K562 (cell line): Measurements from ENCODE around the gene LY6G6F. TPM values are rescaled to one million over a fixed set of nuclear protein-coding genes. Genes with fewer than 3 reads are reported as not detected.

Source experiments
- ARID2 ChIP-seq: fragments of 450-650 bp; IDR thresholded peaks from 2 replicates; pipeline ENCODE4 v1.6.1; 2017; ENCODE audit warnings: antibody characterized with exemption, mild to moderate bottlenecking
- BACH1 ChIP-seq: fragments of 200-800 bp; sonication (Bioruptor generic); IDR thresholded peaks from 2 replicates; pipeline ENCODE4 v1.6.1; 2016; ENCODE audit warnings: missing genetic modification characterization, missing compliant biosample characterization
- CCAR2 ChIP-seq: fragments of 200-400 bp; formaldehyde crosslinking; IDR thresholded peaks from 2 replicates; pipeline ENCODE4 v1.6.1; 2017; ENCODE audit warnings: mild to moderate bottlenecking, low read depth, low read length
- DMBX1 ChIP-seq: fragments of 250-450 bp; sonication (Bioruptor Pico); IDR thresholded peaks from 2 replicates; pipeline ENCODE4 v1.8.0; 2022; ENCODE audit warnings: inconsistent platforms, mild to moderate bottlenecking, moderate library complexity, borderline replicate concordance
- GATAD2A ChIP-seq: fragments of 450-650 bp; IDR thresholded peaks from 2 replicates; pipeline ENCODE4 v1.6.1; 2017
- HMGN3 ChIP-seq: IDR thresholded peaks from 2 replicates; pipeline ENCODE4 v1.6.1; 2011; ENCODE audit warnings: borderline replicate concordance, low read depth, mild to moderate bottlenecking, mixed read lengths, low read length; ENCODE audit not compliant: insufficient read length; ENCODE audit errors: extremely low read depth
- KDM5B ChIP-seq: fragments of 200-600 bp; sonication (generic); IDR thresholded peaks from 2 replicates; pipeline ENCODE4 v1.6.1; 2012; ENCODE audit warnings: low read depth, mild to moderate bottlenecking, moderate library complexity, low read length, control low read depth, inconsistent platforms; ENCODE audit not compliant: insufficient replicate concordance
- MAZ ChIP-seq, 2 experiments: fragments of 450-650 bp in 1 of 2; sonication (generic) in 1 of 2; formaldehyde crosslinking; IDR thresholded peaks in 1 of 2; conservative IDR thresholded peaks in 1 of 2; 2 replicates each; pipeline versions ENCODE4 v1.4.0 to v1.5.0; 2020; ENCODE audit warnings: mild to moderate bottlenecking in 1 of 2, missing genetic modification reagents in 1 of 2
- NFXL1 ChIP-seq: fragments of 450-650 bp; formaldehyde crosslinking; IDR thresholded peaks from 2 replicates; pipeline ENCODE4 v1.4.0; 2021; ENCODE audit warnings: mild to moderate bottlenecking
- NR3C1 ChIP-seq: sonication (generic); formaldehyde crosslinking; IDR thresholded peaks from 2 replicates; pipeline ENCODE4 v1.8.1; 2022; ENCODE audit warnings: missing genetic modification reagents
- NR4A1 ChIP-seq, 2 experiments: fragments of 250-450 bp in 1 of 2; fragments of 450-650 bp in 1 of 2; sonication (Bioruptor Pico) in 1 of 2; IDR thresholded peaks; 2 replicates each; pipeline versions ENCODE4 v1.4.0 to v1.6.1; 2016 to 2020; ENCODE audit warnings: mild to moderate bottlenecking in 2 of 2, missing compliant biosample characterization in 1 of 2, missing genetic modification characterization in 1 of 2, moderate library complexity in 1 of 2
- RBFOX2 ChIP-seq: fragments of 200-400 bp; formaldehyde crosslinking; IDR thresholded peaks from 2 replicates; pipeline ENCODE4 v1.6.1; 2017; ENCODE audit warnings: low read depth, mild to moderate bottlenecking, low read length, moderate library complexity
- SNRNP70 ChIP-seq: fragments of 200-400 bp; formaldehyde crosslinking; optimal IDR thresholded peaks from 2 replicates; pipeline ENCODE3; 2017; ENCODE audit warnings: low read depth, low read length
- SRSF1 ChIP-seq: fragments of 200-400 bp; formaldehyde crosslinking; IDR thresholded peaks from 2 replicates; pipeline ENCODE4 v1.6.1; 2017; ENCODE audit warnings: mild to moderate bottlenecking, low read depth, low read length, moderate library complexity
- TAF7 ChIP-seq: fragments of 450-650 bp; IDR thresholded peaks from 2 replicates; pipeline ENCODE4 v1.6.1; 2016; ENCODE audit warnings: missing genetic modification characterization, missing compliant biosample characterization
- TFE3 ChIP-seq: fragments of 450-650 bp; formaldehyde crosslinking; IDR thresholded peaks from 2 replicates; pipeline ENCODE4 v1.4.0; 2020; ENCODE audit warnings: mild to moderate bottlenecking, mixed read lengths
- YBX1 ChIP-seq: fragments of 450-650 bp; IDR thresholded peaks from 2 replicates; pipeline ENCODE4 v1.7.1; 2016; ENCODE audit warnings: mild to moderate bottlenecking
- ZBTB43 ChIP-seq: sonication (generic); formaldehyde crosslinking; IDR thresholded peaks from 2 replicates; pipeline ENCODE4 v1.8.0; 2023; ENCODE audit warnings: mild to moderate bottlenecking, missing genetic modification reagents
- ZBTB9 ChIP-seq: fragments of 450-650 bp; formaldehyde crosslinking; IDR thresholded peaks from 2 replicates; pipeline ENCODE4 v1.4.0; 2020; ENCODE audit warnings: mild to moderate bottlenecking, moderate library complexity
- ZNF184 ChIP-seq: sonication (generic); formaldehyde crosslinking; IDR thresholded peaks from 2 replicates; pipeline ENCODE4 v1.5.0; 2020; ENCODE audit warnings: missing genetic modification reagents
- ZNF444 ChIP-seq: fragments of 250-450 bp; sonication (Bioruptor Pico); IDR thresholded peaks from 2 replicates; pipeline ENCODE4 v1.4.0; 2020; ENCODE audit warnings: mild to moderate bottlenecking, moderate library complexity
- ZNF57 ChIP-seq: fragments of 450-650 bp; formaldehyde crosslinking; IDR thresholded peaks from 2 replicates; pipeline ENCODE4 v1.4.0; 2020; ENCODE audit warnings: mild to moderate bottlenecking, moderate library complexity
- ZSCAN32 ChIP-seq: fragments of 450-650 bp; formaldehyde crosslinking; IDR thresholded peaks from 2 replicates; pipeline ENCODE4 v1.4.0; 2020; ENCODE audit warnings: mild to moderate bottlenecking, moderate library complexity
- polyA plus RNA-seq, 8 experiments: library from polyadenylated mRNA; depleted of rRNA in 4 of 8; stranded (reverse) in 5 of 8; unstranded in 3 of 8; fragments of >200 nt; fragmentation: Nextera tagmentation in 2 of 8; fragmentation: Illumina TruSeq in 1 of 8; extraction: Ambion mirVana in 2 of 8; extraction: Trizol in 1 of 8; gene quantifications; 2 replicates each; pipeline versions ENCODE4 v1.2.1 to v1.2.3, GENCODE V29; 2011 to 2014; ENCODE audit warnings: inconsistent platforms in 1 of 8, missing spikeins in 1 of 8
- total RNA-seq, 7 experiments: library from RNA; depleted of rRNA in 6 of 7; stranded (reverse); fragments of >200 nt in 6 of 7; fragmentation: Illumina TruSeq in 2 of 7; extraction: Trizol in 2 of 7; gene quantifications; 2 replicates each; pipeline versions ENCODE4 v1.2.1 to v1.2.3, GENCODE V29; 2011 to 2021; ENCODE audit warnings: low replicate concordance in 1 of 7
- TF ChIP-seq, protein P1 (sequence below): sonication (generic); formaldehyde crosslinking; IDR thresholded peaks from 2 replicates; pipeline ENCODE4 v1.8.1; 2023; ENCODE audit warnings: mild to moderate bottlenecking, missing genetic modification reagents

LY6G6F gene
- total and polyA plus RNA-seq, 9 of the 15 experiments (the other 6 are each of a cell fraction or from before 2014, with no cell fraction given), result 0.14 to 0.50 (median 0.28) TPM; not detected in 2

GRCh38 chr6:31686483-31686882 is 20.2 kb upstream of the LY6G6F start (continued):
- no peak for TF ChIP-seq NR3C1 (CRISPR knock-in tag)
- TF ChIP-seq BACH1 (tag), result no peak
- TF ChIP-seq ZNF444, result no peak
- TF ChIP-seq TFE3, result no peak
- TF ChIP-seq GATAD2A, result no peak; the same call in 1 of the 2 replicates
- 0 out of 2 replicates have a peak, but pooled peaks have one; percentile 48 for TF ChIP-seq NR4A1 (CRISPR knock-in tag; IDR thresholded peaks at IDR 0.05)
- TF ChIP-seq NR4A1 (tag; IDR thresholded peaks at IDR 0.05), result no peak
- TF ChIP-seq CCAR2, result no peak
- no peak for TF ChIP-seq SRSF1
- no peak for TF ChIP-seq ZSCAN32 (CRISPR knock-in tag)
- TF ChIP-seq ZNF184 (CRISPR knock-in tag), result no peak
- TF ChIP-seq SNRNP70, result no peak
- no peak for TF ChIP-seq TAF7
- no peak for TF ChIP-seq RBFOX2
- peak; percentile 47 to 63; a peak in 3 of 4 replicates for TF ChIP-seq MAZ (CRISPR knock-in tag; conservative IDR thresholded peaks at IDR 0.05 in 1 of 2, IDR thresholded peaks at IDR 0.05 in 1 of 2)
- TF ChIP-seq ARID2, result 0 out of 2 replicates have a peak, but pooled peaks have one; percentile 10
- 0 out of 2 replicates have a peak, but pooled peaks have one; percentile 52 for TF ChIP-seq DMBX1 (CRISPR knock-in tag)
- no peak for TF ChIP-seq HMGN3
- no peak for TF ChIP-seq ZNF57 (CRISPR knock-in tag)
- TF ChIP-seq, protein P1, sequence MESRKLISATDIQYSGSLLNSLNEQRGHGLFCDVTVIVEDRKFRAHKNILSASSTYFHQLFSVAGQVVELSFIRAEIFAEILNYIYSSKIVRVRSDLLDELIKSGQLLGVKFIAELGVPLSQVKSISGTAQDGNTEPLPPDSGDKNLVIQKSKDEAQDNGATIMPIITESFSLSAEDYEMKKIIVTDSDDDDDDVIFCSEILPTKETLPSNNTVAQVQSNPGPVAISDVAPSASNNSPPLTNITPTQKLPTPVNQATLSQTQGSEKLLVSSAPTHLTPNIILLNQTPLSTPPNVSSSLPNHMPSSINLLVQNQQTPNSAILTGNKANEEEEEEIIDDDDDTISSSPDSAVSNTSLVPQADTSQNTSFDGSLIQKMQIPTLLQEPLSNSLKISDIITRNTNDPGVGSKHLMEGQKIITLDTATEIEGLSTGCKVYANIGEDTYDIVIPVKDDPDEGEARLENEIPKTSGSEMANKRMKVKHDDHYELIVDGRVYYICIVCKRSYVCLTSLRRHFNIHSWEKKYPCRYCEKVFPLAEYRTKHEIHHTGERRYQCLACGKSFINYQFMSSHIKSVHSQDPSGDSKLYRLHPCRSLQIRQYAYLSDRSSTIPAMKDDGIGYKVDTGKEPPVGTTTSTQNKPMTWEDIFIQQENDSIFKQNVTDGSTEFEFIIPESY (CRISPR knock-in tag), result peak; percentile 62; the same call in 1 of the 2 replicates
- TF ChIP-seq YBX1, result no peak
- TF ChIP-seq KDM5B, result no peak
- TF ChIP-seq ZBTB43 (CRISPR knock-in tag), result no peak
- TF ChIP-seq ZBTB9 (CRISPR knock-in tag), result no peak
- 0 out of 2 replicates have a peak, but pooled peaks have one; percentile 43 for TF ChIP-seq NFXL1
